Prostate gland (tissue), 2 donors: ENCODE results near the gene GGN. TPM values are rescaled to one million over a fixed set of nuclear protein-coding genes. Genes with fewer than 3 reads are reported as not detected.

Experiments used
- DNase-seq: peaks from one replicate; pipeline ENCODE4 v3.0.0-alpha.2; 2019; ENCODE audit warnings: low spot score
- H3K27ac ChIP-seq, 2 donors: fragments of 200-600 bp; sonication (generic); 2 replicates each; pipeline ENCODE4 v1.5.1; 2017 to 2019
- H3K27me3 ChIP-seq: fragments of 200-600 bp; sonication (generic); replicated peaks from 2 replicates; pipeline ENCODE4 v1.5.1; 2019; ENCODE audit not compliant: insufficient read depth
- H3K36me3 ChIP-seq, 2 donors: fragments of 200-600 bp; sonication (generic); 1 replicate in 1 of 2; 2 replicates in 1 of 2; pipeline versions ENCODE4 v1.5.1 to v1.8.1; 2017 to 2019
- H3K4me1 ChIP-seq: fragments of 200-600 bp; sonication (generic); replicated peaks from 2 replicates; pipeline ENCODE4 v1.5.1; 2019
- H3K4me3 ChIP-seq, 2 donors: fragments of 200-600 bp; sonication (generic); 2 replicates each; pipeline ENCODE4 v1.5.1; 2017 to 2019
- H3K9me3 ChIP-seq: fragments of 200-600 bp; sonication (generic); 2 replicates; pipeline ENCODE4 v1.5.1; 2017
- POLR2A ChIP-seq: fragments of 450-650 bp; IDR thresholded peaks from one replicate; pipeline ENCODE4 v1.6.1; 2016; ENCODE audit warnings: antibody characterized with exemption, mild to moderate bottlenecking
- POLR2AphosphoS5 ChIP-seq: sonication (generic); formaldehyde crosslinking; IDR thresholded peaks from one replicate; pipeline ENCODE4 v1.6.1; 2017; ENCODE audit warnings: antibody characterized with exemption
- WGBS: methylation state at CpG from one replicate; pipeline ENCODE4 v1.1.5; 2018; 5-methylcytosine and 5-hydroxymethylcytosine counted together
- intact Hi-C: fragments of 100-400 bp; cut with DNase I; formaldehyde crosslinking; loops from one replicate; pipeline ENCODE4 v1.14.2; 2022
- total RNA-seq, 2 donors: library from RNA; depleted of rRNA; stranded (reverse); fragments of >200 nt; gene quantifications; one replicate each; pipeline ENCODE4 v1.1.0, GENCODE V29; 2016
- TF ChIP-seq, protein P1 (sequence below), 4 experiments: fragments of 200-600 bp in 2 of 4; fragments of 450-650 bp in 2 of 4; sonication (generic) in 2 of 4; IDR thresholded peaks; 1 replicate in 3 of 4; 2 replicates in 1 of 4; pipeline ENCODE4 v1.5.1; 2016 to 2019; ENCODE audit warnings: antibody characterized with exemption in 4 of 4, mild to moderate bottlenecking in 2 of 4, moderate library complexity in 2 of 4

The GGN gene
- total RNA-seq, 2 donors from 2014 or later: 0.27 to 7.4 TPM

DNA sequence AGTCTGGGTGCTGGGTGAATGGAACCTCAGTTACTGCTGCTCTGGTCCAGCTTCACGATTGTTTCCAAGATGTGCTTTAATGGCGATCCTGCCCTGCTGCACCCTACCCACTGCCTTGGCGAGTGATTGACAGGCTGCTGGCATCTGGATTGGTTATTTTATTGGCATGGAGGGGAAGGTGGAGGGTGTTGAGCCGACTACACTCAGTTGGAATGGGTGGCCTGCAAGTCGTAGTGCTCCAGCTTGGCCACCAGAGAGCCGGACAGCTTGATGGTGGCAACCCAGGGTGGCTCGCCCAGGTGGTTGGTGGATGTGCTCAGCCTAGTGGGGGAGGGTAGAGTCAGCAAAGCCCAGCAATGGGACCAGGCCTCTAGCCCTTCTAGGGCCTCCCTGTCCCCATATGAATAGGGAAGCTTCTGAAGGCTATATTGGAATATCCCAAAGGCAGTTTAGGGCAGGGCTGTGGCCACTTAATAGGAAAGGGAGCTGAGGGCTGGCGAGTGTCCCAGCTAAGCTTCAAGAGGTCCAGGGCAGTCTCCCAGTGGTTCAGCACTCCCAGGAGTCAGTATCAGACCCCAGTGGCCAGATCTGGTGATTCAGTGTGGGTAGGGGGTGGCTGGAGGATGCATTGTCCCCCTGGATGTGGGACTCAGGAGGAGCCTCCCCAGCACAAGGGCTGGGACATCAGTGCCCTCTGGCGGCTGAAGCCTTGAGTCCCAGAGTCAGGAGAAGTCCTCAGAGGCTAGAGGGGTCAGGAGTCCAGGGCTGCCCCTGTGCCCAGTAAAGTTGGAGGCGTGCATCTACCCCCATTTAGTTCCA lies 3.4 kb downstream of the GGN start:
- intact Hi-C loops: no loop called here
- Histone ChIP-seq H3K9me3 (no peaks in the 10 kb centered on the region), H3K27ac (no peak overlapping the region), H3K4me3 (no peak overlapping the region), H3K36me3 (peaks cover 10 to 37% of the 10 kb centered on the region in 2 donors), H3K27me3 (no peaks in the 10 kb centered on the region), H3K4me1 (peaks cover 5% of the 10 kb centered on the region)
- no peak for DNase-seq
- WGBS: 87% methylated on average over 10 of the region's 10 CpGs
- TF ChIP-seq, protein P1, sequence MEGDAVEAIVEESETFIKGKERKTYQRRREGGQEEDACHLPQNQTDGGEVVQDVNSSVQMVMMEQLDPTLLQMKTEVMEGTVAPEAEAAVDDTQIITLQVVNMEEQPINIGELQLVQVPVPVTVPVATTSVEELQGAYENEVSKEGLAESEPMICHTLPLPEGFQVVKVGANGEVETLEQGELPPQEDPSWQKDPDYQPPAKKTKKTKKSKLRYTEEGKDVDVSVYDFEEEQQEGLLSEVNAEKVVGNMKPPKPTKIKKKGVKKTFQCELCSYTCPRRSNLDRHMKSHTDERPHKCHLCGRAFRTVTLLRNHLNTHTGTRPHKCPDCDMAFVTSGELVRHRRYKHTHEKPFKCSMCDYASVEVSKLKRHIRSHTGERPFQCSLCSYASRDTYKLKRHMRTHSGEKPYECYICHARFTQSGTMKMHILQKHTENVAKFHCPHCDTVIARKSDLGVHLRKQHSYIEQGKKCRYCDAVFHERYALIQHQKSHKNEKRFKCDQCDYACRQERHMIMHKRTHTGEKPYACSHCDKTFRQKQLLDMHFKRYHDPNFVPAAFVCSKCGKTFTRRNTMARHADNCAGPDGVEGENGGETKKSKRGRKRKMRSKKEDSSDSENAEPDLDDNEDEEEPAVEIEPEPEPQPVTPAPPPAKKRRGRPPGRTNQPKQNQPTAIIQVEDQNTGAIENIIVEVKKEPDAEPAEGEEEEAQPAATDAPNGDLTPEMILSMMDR (IDR thresholded peaks at IDR 0.05): no peak
- no peak for TF ChIP-seq POLR2A
- no peak for TF ChIP-seq POLR2AphosphoS5

DNA sequence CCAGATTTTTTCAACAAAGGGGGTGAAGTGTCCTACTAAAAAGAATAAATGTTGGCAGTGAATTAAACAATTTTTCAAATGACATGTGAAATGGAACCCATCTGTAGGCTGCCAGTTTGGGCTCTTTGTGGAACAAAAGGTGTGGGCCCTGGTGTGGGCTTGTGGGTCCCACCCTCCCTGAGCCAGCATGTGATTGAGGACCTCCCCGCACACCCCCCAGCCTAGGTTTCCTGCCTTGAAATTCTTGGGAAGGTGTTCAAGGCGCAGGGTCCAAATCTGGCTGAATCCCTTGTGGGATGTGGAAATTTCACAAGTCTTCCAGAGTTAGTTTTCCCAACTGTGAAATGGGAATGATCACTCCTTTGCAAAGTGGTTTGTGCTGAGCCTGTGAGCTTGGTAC lies 4.1 kb downstream of the GGN start:
- WGBS: 100% methylated on average over 2 of the region's 2 CpGs
- Histone ChIP-seq H3K27me3 (no peaks in the 10 kb centered on the region), H3K4me1 (peaks cover 3% of the 10 kb centered on the region), H3K4me3 (no peak overlapping the region), H3K27ac (no peak overlapping the region), H3K9me3 (no peaks in the 10 kb centered on the region), H3K36me3 (peaks cover 12 to 37% of the 10 kb centered on the region in 2 donors)
- TF ChIP-seq POLR2A (no peak), POLR2AphosphoS5 (no peak)
- TF ChIP-seq, protein P1 (IDR thresholded peaks at IDR 0.05): no peak
- intact Hi-C loops: no loop called here
- no peak for DNase-seq

DNA sequence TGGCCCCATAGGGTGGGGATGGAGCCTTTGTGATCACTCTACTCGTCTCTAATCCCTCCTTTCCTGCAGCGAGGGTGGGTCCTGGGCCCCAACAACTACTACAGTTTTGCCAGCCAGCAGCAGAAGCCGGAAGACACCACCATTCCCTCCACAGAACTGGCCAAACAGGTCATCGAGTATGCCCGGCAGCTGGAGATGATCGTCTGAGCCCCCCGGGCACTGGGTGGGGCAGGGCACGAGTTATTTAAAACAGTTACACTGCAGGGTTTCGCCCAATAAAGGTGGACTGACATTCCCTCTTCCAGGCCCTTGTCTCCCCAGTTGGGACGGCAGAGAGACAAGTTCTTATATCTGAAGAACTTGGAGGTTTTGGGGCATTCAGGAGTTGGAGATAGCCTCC lies 4.7 kb downstream of the GGN start:
- Histone ChIP-seq H3K27ac (no peak overlapping the region), H3K4me3 (no peak overlapping the region), H3K9me3 (no peaks in the 10 kb centered on the region), H3K4me1 (no peaks in the 10 kb centered on the region), H3K27me3 (no peaks in the 10 kb centered on the region), H3K36me3 (peaks cover 12 to 37% of the 10 kb centered on the region in 2 donors)
- 68% methylated on average over 10 of the region's 10 CpGs for WGBS
- TF ChIP-seq POLR2A: no peak
- TF ChIP-seq POLR2AphosphoS5: no peak
- TF ChIP-seq, protein P1 (IDR thresholded peaks at IDR 0.05): no peak
- intact Hi-C loops: no loop called here
- no peak for DNase-seq

DNA sequence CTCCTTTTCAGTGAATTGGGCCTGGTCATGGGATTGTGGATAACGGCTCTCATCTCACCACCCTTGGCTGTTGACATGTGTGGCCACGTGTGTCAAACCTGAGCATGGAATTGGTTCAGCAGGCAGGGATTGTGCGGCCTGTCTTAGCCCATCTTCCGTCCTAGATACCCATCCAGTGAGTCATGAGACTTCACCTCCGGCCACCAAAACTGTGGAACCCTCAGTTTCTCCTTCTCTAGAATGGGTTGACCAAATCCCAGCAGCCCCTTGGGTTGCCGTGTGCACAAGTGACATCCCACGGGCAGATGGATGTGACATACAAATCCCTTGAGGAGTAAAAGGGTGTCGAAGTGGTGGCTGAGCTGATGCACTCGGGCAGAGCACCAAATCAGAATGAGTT lies 6.7 kb downstream of the GGN start:
- H3K4me1 ChIP-seq: peaks cover 8% of the 10 kb centered on the region
- TF ChIP-seq, protein P1 (IDR thresholded peaks at IDR 0.05): no peak
- TF ChIP-seq POLR2A (no peak), POLR2AphosphoS5 (no peak)
- H3K27me3 ChIP-seq: no peaks in the 10 kb centered on the region
- H3K27ac ChIP-seq: no peak overlapping the region
- no peaks in the 10 kb centered on the region for H3K9me3 ChIP-seq
- H3K4me3 ChIP-seq: no peak overlapping the region
- H3K36me3 ChIP-seq: peaks cover 12 to 37% of the 10 kb centered on the region in 2 donors
- DNase-seq: no peak
- intact Hi-C loops: no loop called here
- 89% methylated on average over 9 of the region's 9 CpGs for WGBS

DNA sequence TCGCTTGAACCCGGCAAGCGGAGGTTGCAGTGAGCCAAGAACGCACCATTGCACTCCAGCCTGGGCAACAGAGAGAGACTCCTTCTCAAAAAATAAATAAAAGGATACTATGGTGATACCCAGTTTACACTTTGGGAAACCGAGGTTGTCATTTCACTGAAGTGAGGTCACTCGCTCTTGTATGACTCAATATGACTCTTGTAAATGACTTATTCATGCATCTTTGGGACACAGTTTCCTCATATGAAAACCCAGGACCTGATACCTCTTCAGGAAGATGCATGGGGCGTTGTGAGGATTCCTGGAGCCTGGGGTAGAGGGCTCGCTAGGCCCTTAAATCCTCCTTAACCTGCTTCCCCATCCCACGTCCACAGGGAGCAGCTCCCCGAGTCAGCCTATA lies 9.0 kb downstream of the GGN start:
- Histone ChIP-seq H3K4me1 (peaks cover 14% of the 10 kb centered on the region), H3K36me3 (peaks cover 12 to 28% of the 10 kb centered on the region in 2 donors), H3K9me3 (no peaks in the 10 kb centered on the region), H3K27ac (no peak overlapping the region), H3K27me3 (no peaks in the 10 kb centered on the region), H3K4me3 (no peak overlapping the region)
- 92% methylated on average over 10 of the region's 10 CpGs for WGBS
- TF ChIP-seq POLR2A (no peak), POLR2AphosphoS5 (no peak)
- TF ChIP-seq, protein P1 (IDR thresholded peaks at IDR 0.05): no peak
- intact Hi-C loops: no loop called here
- DNase-seq: no peak
